GM19463 (cell line): Measurements from ENCODE around the gene TMEM237.
"Not testable (repeated sequence)": the region's sequence is repeated elsewhere in the genome, so short reads cannot be mapped to it uniquely, and the experiment has no call there.

Source experiments
- ATAC-seq: cut with Tn5 transposase; IDR thresholded peaks from one replicate; pipeline ENCODE4 v1.9.1; 2021; ENCODE audit warnings: mild to moderate bottlenecking, moderate library complexity; ENCODE audit not compliant: unreplicated experiment

TMEM237 gene, protein sequence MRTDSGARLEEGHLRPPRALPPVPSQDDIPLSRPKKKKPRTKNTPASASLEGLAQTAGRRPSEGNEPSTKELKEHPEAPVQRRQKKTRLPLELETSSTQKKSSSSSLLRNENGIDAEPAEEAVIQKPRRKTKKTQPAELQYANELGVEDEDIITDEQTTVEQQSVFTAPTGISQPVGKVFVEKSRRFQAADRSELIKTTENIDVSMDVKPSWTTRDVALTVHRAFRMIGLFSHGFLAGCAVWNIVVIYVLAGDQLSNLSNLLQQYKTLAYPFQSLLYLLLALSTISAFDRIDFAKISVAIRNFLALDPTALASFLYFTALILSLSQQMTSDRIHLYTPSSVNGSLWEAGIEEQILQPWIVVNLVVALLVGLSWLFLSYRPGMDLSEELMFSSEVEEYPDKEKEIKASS

GRCh38 chr2:201643216-201643890 lies at the start of gene TMEM237:
TMEM237 (minus strand) TSS chr2:201643503; CDS start chr2:201643400, 103 bp downstream.
- ATAC-seq = peak; percentile 49

GRCh38 chr2:201685156-201685555 lies 41.9 kb upstream of the TMEM237 start:
- no peak for ATAC-seq

GRCh38 chr2:201680743-201681142 lies 37.4 kb upstream of the TMEM237 start:
- no peak for ATAC-seq

DNA sequence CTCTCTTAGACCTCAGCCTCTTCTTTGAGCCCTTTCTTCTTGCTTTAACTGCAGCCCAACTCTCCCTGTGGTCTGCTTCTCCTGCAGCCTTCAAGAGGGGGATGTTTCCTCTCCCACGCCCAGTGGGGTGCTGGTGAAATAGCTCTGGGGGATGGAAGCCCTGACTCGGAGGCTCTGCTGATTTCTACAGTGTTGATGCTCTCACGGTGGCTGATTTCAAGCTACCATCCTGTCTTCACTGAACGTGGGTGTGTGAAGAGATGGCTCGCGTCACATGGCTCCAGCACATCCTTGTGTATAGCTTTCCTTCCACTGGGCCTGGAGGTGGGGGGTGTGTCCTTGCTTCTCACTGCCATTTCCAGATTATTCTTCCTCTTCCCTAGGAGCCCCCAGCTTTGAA lies 35.1 kb upstream of the TMEM237 start:
- ATAC-seq = no peak

GRCh38 chr2:201675454-201675853 lies 32.2 kb upstream of the TMEM237 start:
- no peak for ATAC-seq

GRCh38 chr2:201674794-201675193 lies 31.5 kb upstream of the TMEM237 start:
- ATAC-seq = no peak

DNA sequence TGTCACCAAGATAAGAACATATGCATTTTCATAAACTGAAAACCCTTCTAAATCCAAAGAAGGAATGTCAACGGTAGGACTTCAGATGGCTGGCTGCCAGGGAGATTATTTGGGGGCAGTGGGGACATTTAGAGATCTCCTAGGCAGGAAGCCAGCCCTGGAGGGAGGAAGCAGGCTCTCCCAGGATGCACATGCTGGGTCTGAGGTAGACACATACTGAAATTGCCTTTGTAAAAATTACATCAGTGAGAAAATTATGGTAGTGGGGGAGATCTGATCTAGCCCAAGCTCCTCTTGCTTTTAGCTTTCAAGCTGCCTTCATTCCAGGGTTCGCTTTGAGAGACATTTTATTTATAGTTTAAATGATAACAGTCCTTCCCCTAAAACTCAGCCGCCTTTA lies 31.0 kb upstream of the TMEM237 start:
- ATAC-seq = no peak

- ATAC-seq = no peak
These were observed 30.2 kb upstream of the TMEM237 start for GRCh38 chr2:201673546-201673945.

DNA sequence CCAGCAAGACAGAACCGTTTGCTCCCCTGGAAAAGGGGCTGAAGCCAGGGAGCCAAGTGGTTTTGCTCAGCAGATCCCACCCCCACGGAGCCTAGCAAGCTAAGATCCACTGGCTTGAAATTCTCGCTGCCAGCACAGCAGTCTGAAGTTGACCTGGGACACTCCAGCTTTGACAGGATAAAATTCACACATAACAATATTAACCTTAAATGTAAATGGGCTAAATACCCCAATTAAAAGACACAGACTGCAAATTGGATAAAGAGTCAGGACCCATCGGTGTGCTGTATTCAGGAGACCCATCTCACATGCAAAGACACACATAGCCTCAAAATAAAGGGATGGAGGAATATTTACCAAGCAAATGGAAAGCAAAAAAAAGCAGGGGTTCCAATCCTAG lies 27.9 kb upstream of the TMEM237 start:
- ATAC-seq = not testable (repeated sequence)

DNA sequence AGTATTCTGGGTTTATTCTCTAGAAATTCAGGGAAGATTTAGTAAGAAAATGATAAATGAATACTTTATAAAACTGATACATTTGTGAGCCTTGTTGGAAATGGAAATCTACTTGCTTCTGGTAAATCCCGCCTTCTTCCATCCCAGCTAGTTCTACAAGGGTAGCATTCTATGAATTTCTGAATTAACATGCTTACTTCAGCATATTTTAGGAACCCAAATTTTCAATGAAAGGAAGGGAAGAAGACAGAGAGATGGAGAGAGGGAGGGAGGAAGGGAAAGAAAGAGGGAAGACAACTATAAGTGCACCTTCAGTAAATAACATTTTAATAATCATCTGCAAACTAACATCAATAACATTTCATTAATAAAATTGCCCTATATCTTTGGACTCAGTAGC lies 26.6 kb upstream of the TMEM237 start:
- ATAC-seq = no peak

GRCh38 chr2:201668402-201668910 lies 25.2 kb upstream of the TMEM237 start:
- ATAC-seq = no peak

- ATAC-seq = no peak
These were observed 21.0 kb upstream of the TMEM237 start for GRCh38 chr2:201664334-201664733.

DNA sequence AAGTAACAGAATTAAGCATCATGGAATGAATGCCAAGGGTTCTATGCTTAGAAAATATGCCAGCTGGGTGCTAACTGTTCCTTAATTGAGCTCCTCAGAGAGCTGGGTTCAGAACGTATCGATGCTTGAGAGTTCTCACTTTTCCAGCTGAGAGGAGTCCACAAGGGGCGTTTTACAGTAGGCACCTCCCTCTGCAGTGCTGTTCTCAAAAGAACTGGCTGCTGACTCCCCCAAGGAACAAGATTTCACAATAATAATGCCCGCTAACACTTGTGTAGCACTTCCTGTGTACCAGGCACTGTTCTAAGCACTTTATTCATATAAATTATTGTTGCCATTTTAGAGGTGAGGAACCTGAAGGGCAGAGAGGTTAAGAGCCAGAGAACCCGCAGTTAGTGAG lies 18.1 kb upstream of the TMEM237 start:
- no peak for ATAC-seq

GRCh38 chr2:201660293-201660895 lies 17.1 kb upstream of the TMEM237 start:
- ATAC-seq = no peak

DNA sequence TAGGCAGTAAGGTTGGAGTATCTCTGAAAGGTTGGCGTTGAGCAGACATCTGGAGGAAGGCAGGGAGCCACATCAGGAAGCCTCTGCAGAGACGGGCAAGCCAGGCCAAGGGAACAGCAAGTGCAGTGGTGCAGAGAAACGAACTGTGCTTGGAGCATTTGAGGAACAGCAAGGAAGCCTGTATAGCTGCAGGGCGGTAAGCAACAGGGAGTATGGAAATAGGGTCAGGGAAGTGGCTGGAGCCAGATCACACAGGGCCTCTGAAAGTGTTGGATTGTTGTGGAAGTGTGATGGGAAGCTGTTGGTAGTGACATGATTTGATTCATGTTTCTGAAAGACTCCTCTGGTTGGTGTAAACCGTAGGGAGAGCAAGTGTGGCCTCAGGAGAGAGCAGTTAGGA lies 13.4 kb upstream of the TMEM237 start:
- no peak for ATAC-seq

DNA sequence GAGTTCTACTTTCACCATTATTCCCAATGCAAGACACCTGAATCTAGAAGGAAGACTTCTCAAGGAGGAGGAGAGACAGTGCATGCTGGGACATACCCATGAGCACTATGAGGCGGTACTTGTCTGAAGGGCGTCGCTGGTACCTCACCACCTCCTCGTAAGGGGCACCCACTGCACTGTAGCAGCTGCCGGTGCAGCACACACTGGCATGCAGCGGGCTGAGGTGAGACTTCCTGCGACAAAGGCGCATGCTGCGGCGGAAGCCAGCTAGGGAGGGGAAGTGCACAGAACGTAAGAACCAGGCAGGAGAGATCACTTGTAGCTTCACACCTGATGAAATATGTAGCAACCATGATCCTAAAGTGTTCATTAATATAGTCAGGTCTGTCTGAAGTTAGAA lies 12.8 kb upstream of the TMEM237 start:
- ATAC-seq = no peak

DNA sequence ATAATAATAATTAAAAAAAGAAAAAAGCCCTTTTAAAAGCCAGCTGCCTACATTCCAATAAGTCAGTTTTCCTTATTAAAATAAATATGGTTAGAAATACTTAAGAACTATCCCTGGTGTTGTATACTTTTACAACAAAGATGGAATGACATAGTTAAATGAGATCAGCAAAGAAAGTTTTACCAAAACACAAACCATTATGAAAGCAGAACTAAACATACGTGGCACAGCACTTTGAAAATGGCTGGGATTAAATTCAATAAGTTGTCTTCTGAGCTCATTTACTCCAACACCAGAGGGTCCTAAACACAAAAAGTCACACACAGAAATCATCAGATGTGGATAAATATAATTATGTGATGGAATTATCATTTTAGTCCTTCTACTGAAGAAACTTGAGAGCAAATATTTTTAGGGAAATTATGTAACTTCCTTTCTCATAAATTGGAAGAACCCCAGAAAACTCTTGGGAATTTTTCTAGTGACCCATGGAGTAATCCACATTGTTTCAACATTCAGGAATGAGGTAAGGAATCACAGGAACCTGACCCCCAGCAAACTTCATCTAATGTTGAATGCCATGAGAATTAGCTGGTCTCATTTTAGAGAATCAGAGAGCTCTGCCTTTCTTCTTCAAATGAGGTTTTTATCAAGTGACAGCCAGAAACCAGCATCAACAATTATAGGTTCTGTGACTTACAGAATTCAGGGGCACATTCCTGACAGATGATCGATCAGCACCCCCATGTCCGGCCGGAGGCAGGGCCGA lies 11.5 kb upstream of the TMEM237 start:
- no peak for ATAC-seq

DNA sequence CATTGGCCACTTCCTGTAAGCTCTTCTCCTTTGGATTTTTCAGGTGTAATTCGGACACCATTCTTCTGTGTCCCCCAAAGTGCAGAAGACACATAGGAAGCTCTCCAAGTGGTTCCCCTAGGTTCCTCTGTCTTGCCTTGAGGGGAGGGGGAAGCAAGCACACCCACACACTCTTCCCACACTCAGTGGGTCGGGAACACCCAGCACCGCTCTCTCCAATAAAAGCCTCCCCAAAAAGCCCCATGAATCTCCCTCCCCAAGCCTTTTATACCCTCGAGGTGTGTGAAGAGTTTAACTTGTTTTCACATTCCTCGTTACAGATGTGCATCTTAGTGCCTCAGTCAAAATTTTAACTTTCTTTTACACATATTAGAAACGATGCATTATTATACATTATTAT lies 9.9 kb upstream of the TMEM237 start:
- no peak for ATAC-seq

GRCh38 chr2:201649442-201649841 lies 6.1 kb upstream of the TMEM237 start:
- no peak for ATAC-seq

- ATAC-seq = no peak
These were observed 4.1 kb upstream of the TMEM237 start for GRCh38 chr2:201647431-201647830.

DNA sequence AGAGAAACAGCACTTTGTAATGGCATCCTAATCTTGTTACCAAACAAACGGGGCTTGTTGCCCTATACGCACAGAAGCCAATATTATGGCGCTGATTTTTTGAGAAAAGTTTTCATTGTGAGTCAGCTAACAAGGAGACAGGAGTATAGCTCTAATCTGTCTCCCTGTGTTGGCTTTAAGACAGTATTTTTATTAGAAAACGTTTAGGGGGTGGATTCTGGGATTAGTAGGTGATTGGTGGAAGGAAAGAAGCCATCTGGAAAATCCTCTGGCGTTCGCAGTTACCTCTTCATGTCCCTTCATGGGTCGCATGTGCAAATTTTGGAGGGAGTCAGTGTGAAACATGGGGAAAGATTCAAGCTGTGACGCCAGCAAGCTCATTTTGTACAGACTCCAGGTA lies 698 bp upstream of the TMEM237 start:
- ATAC-seq = no peak
